NB4 (cell line): ENCODE results near the gene ARL2.

Source experiments
- DNase-seq: peaks from one replicate; pipeline ENCODE4 v3.0.0; 2010; ENCODE audit warnings: low read depth
- H3K4me3 ChIP-seq: one replicate; pipeline ENCODE4 v1.5.1; 2011; ENCODE audit warnings: mild to moderate bottlenecking, low read depth, low read length, moderate library complexity
- MYC ChIP-seq: IDR thresholded peaks from 2 replicates; pipeline ENCODE4 v1.6.1; 2011; ENCODE audit warnings: low read depth, low read length
- POLR2A ChIP-seq: IDR thresholded peaks from 2 replicates; pipeline ENCODE4 v1.6.1; 2011; ENCODE audit warnings: mild to moderate bottlenecking; ENCODE audit not compliant: insufficient read length; ENCODE audit errors: extremely low read depth
- TF ChIP-seq, protein P1 (sequence below): IDR thresholded peaks from 2 replicates; pipeline ENCODE4 v1.6.1; 2011; ENCODE audit warnings: low read depth, low read length
- TF ChIP-seq, protein P2 (sequence below): IDR thresholded peaks from one replicate; pipeline ENCODE4 v1.5.1; 2012; ENCODE audit warnings: low read depth, low read length

ARL2 gene

DNA sequence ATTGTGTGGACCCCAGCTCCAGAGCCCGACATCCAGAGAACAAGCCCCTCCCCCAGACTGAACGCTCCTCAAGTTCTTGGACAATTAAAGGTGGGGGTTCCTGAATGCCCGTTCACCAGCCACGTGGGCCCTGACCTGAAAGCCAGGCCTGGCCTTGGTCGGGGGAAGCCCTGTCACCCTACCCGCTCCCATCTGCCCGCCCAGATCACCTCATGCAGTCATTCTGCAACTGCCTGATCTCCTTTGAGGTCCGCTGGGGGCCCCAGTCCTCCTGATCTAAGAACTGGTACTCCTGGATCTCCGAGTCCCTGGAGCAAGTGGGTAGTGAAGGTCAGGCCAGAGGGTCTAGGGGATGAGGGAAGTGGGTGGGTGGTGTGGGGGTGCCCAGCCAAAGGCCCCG lies 53.5 kb downstream of the ARL2 start:
- H3K4me3 ChIP-seq: no peak overlapping the region
- no peak for DNase-seq
- TF ChIP-seq POLR2A (no peak), MYC (no peak)
- TF ChIP-seq, protein P1, sequence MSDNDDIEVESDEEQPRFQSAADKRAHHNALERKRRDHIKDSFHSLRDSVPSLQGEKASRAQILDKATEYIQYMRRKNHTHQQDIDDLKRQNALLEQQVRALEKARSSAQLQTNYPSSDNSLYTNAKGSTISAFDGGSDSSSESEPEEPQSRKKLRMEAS: no peak
- TF ChIP-seq, protein P2, sequence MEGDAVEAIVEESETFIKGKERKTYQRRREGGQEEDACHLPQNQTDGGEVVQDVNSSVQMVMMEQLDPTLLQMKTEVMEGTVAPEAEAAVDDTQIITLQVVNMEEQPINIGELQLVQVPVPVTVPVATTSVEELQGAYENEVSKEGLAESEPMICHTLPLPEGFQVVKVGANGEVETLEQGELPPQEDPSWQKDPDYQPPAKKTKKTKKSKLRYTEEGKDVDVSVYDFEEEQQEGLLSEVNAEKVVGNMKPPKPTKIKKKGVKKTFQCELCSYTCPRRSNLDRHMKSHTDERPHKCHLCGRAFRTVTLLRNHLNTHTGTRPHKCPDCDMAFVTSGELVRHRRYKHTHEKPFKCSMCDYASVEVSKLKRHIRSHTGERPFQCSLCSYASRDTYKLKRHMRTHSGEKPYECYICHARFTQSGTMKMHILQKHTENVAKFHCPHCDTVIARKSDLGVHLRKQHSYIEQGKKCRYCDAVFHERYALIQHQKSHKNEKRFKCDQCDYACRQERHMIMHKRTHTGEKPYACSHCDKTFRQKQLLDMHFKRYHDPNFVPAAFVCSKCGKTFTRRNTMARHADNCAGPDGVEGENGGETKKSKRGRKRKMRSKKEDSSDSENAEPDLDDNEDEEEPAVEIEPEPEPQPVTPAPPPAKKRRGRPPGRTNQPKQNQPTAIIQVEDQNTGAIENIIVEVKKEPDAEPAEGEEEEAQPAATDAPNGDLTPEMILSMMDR: no peak

DNA sequence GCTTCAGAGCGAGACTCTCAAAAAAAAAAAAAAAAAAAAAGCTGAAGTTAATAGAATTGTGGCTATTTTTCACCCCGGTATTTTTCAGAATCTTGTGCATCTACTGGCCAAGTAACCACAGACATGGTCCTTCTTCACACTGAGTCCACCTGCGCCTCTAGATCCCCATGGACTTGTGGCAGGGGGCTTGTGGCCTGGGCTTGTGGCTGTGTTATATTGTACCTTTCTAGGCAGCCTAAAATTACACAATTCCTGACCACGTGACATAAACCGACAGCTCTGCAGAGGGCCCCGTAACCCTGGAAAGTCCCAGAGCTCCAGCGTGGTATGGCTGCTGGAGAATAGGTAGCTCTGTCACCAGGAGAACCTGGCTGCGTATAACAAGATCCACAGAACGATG lies 55.3 kb downstream of the ARL2 start:
- DNase-seq: peak; percentile 89
- TF ChIP-seq MYC: no peak
- TF ChIP-seq, protein P1: no peak
- no peak for TF ChIP-seq POLR2A
- TF ChIP-seq, protein P2: no peak

More for the DNA sequence above, 55.3 kb downstream of the ARL2 start:
- no peak overlapping the region for H3K4me3 ChIP-seq
